Body of pancreas (tissue), 4 donors: ENCODE data around the gene EHMT1.

ENCODE experiments used
- CTCF ChIP-seq, 7 experiments: fragments of 450-650 bp in 4 of 7; fragments of 200-600 bp in 3 of 7; sonication (generic) in 3 of 7; IDR thresholded peaks; one replicate each; pipeline ENCODE4 v1.5.1; 2016 to 2019; ENCODE audit warnings: antibody characterized with exemption in 7 of 7
- POLR2A ChIP-seq, 3 donors: fragments of 450-650 bp; IDR thresholded peaks; one replicate each; pipeline ENCODE4 v1.6.1; 2016; ENCODE audit warnings: antibody characterized with exemption in 3 of 3, mild to moderate bottlenecking in 2 of 3

DNA sequence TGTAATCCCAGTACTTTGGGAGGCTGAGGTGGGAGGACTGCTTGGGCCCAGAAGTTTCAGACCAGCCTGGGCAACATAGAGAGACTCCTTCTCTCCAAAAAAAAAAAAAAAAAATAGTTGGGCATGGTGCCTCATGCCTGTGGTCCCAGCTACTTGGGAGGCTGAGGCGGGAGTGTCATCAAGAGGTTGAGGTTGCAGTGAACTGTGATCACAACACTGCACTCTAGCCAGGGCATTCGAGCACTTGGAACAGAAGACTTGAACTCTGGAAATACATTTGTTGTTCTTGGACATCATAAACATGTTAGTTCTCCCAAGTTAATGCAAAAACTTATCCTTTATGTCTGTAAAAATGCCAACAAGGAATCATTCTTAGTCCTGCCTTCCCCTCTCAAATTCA is 29.6 kb downstream of the EHMT1 start:
- no peak for TF ChIP-seq CTCF (IDR thresholded peaks at IDR 0.05)
- TF ChIP-seq POLR2A (IDR thresholded peaks at IDR 0.05) = no peak
